Gastrocnemius medialis (tissue), 4 donors: ENCODE results near the gene SLC22A4.

Experiments
- CTCF ChIP-seq, 5 experiments: fragments of 450-650 bp in 3 of 5; fragments of 200-600 bp in 2 of 5; sonication (generic) in 2 of 5; IDR thresholded peaks in 4 of 5; conservative IDR thresholded peaks in 1 of 5; 1 replicate in 4 of 5; 2 replicates in 1 of 5; pipeline ENCODE4 v1.5.1; 2016 to 2019; ENCODE audit warnings: antibody characterized with exemption in 5 of 5, mild to moderate bottlenecking in 3 of 5, moderate library complexity in 3 of 5
- POLR2A ChIP-seq, 2 donors: fragments of 450-650 bp; IDR thresholded peaks; one replicate each; pipeline ENCODE4 v1.6.1; 2017; ENCODE audit warnings: antibody characterized with exemption in 2 of 2, mild to moderate bottlenecking in 2 of 2, moderate library complexity in 2 of 2

GRCh38 chr5:132303589-132303988 lies 9.4 kb downstream of the SLC22A4 start:
- TF ChIP-seq CTCF (IDR thresholded peaks at IDR 0.05 in 4 of 5, conservative IDR thresholded peaks at IDR 0.05 in 1 of 5) (no peak), POLR2A (IDR thresholded peaks at IDR 0.05) (no peak)
